Astrocyte (in vitro differentiated cells and primary cell): ENCODE data around the gene COL6A3. TPM values are rescaled to one million over a fixed set of nuclear protein-coding genes. Genes with fewer than 3 reads are reported as not detected.

ENCODE experiments used
- DNase-seq: peaks from one replicate; pipeline ENCODE4 v3.0.0-alpha.2; 2010; ENCODE audit warnings: low read depth
- FAIRE-seq: peaks from 2 replicates; lab custom pipeline; 2011; peaks lifted over from hg19 to GRCh38; lab: Jason Lieb, UNC
- H2AFZ ChIP-seq: 2 replicates; pipeline ENCODE4 v1.6.0; 2012; ENCODE audit warnings: low read depth, low read length, inconsistent platforms
- H3K27ac ChIP-seq: 2 replicates; pipeline ENCODE4 v1.5.1; 2011; ENCODE audit warnings: low read depth, low read length, inconsistent platforms
- H3K27me3 ChIP-seq: 2 replicates; pipeline ENCODE4 v1.6.0; 2011; ENCODE audit warnings: low read length, inconsistent platforms; ENCODE audit not compliant: insufficient read depth
- H3K36me3 ChIP-seq: 2 replicates; pipeline ENCODE4 v1.5.1; 2011; ENCODE audit warnings: low read length, inconsistent platforms; ENCODE audit not compliant: insufficient read depth
- H3K4me1 ChIP-seq: 2 replicates; pipeline ENCODE4 v1.5.1; 2011; ENCODE audit warnings: low read length, inconsistent platforms; ENCODE audit not compliant: insufficient read depth
- H3K4me2 ChIP-seq: 2 replicates; pipeline ENCODE4 v1.6.0; 2012; ENCODE audit warnings: low read length, inconsistent platforms
- H3K4me3 ChIP-seq: 2 replicates; pipeline ENCODE4 v1.5.1; 2011; ENCODE audit warnings: low read depth, mild to moderate bottlenecking, low read length, inconsistent platforms; ENCODE audit not compliant: insufficient read depth
- H3K79me2 ChIP-seq: 2 replicates; pipeline ENCODE4 v1.6.0; 2012; ENCODE audit warnings: mild to moderate bottlenecking, low read length, inconsistent platforms; ENCODE audit not compliant: insufficient read depth
- H3K9ac ChIP-seq: 2 replicates; pipeline ENCODE4 v1.6.0; 2012; ENCODE audit warnings: mild to moderate bottlenecking, low read length, inconsistent platforms
- H3K9me3 ChIP-seq: 2 replicates; pipeline ENCODE4 v1.5.1; 2012; ENCODE audit warnings: low read depth, mild to moderate bottlenecking, low read length, inconsistent platforms; ENCODE audit not compliant: insufficient read depth
- H4K20me1 ChIP-seq: 2 replicates; pipeline ENCODE4 v1.6.0; 2012; ENCODE audit warnings: low read length, inconsistent platforms; ENCODE audit not compliant: insufficient read depth
- H3K27ac Mint-ChIP-seq: one replicate; pipeline ENCODE4 v1.8.0; 2021; ENCODE audit warnings: mild to moderate bottlenecking, mixed read lengths; ENCODE audit not compliant: unreplicated experiment
- H3K27me3 Mint-ChIP-seq: one replicate; pipeline ENCODE4 v1.8.0; 2021; ENCODE audit warnings: low read depth, mixed read lengths; ENCODE audit not compliant: unreplicated experiment
- H3K36me3 Mint-ChIP-seq: one replicate; pipeline ENCODE4 v1.8.0; 2021; ENCODE audit warnings: low read depth, mixed read lengths; ENCODE audit not compliant: unreplicated experiment
- H3K4me1 Mint-ChIP-seq: one replicate; pipeline ENCODE4 v1.8.0; 2021; ENCODE audit warnings: low read depth, mixed read lengths; ENCODE audit not compliant: unreplicated experiment
- H3K4me3 Mint-ChIP-seq: one replicate; pipeline ENCODE4 v1.8.0; 2021; ENCODE audit warnings: mild to moderate bottlenecking, moderate library complexity, mixed read lengths; ENCODE audit not compliant: unreplicated experiment
- H3K9me3 Mint-ChIP-seq: one replicate; pipeline ENCODE4 v1.8.0; 2021; ENCODE audit warnings: mild to moderate bottlenecking, mixed read lengths; ENCODE audit not compliant: unreplicated experiment
- EZH2 ChIP-seq: IDR thresholded peaks from 2 replicates; pipeline ENCODE4 v1.6.1; 2012; ENCODE audit warnings: mild to moderate bottlenecking, low read length, inconsistent platforms; ENCODE audit not compliant: insufficient read depth
- total RNA-seq: library from RNA; stranded (reverse); gene quantifications from 2 replicates; pipeline ENCODE4 v1.2.1, GENCODE V29; 2021
- TF ChIP-seq, protein P1 (sequence below): IDR thresholded peaks from 2 replicates; pipeline ENCODE4 v1.5.1; 2011; ENCODE audit warnings: low read depth, mild to moderate bottlenecking, inconsistent platforms, low read length, moderate library complexity; ENCODE audit not compliant: insufficient read depth

The COL6A3 gene
- total RNA-seq, 1 donor from 2014 or later, result 200 TPM

DNA sequence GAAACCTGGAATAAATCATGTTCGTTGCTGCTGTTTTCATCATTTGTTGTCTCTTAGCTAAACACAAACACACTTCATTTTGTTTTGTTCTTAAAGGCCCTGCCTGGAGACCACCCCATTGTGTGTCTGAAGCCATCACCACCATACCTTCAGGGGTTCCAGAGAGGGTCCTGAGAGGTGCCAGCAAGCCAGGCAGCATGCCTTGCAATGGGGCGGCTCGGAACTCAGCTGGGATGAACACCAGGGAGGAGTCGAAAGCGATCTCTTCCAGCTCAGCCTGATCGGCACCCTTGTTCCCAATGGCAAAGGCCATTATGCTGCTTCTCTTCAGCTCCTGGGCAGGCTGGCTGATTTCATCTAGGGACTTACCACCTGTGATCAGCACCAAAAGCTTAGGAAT is 33.2 kb downstream of the COL6A3 start:
- Histone ChIP-seq H3K36me3 (peaks cover 32% of the 10 kb centered on the region), H3K27me3 (no peaks in the 10 kb centered on the region), H3K79me2 (no peaks in the 10 kb centered on the region), H3K27ac (no peak overlapping the region), H2AFZ (no peak overlapping the region), H3K4me1 (no peaks in the 10 kb centered on the region), H3K4me2 (no peak overlapping the region), H4K20me1 (peaks cover 8% of the 10 kb centered on the region), H3K9me3 (no peaks in the 10 kb centered on the region), H3K9ac (no peak overlapping the region), H3K4me3 (no peak overlapping the region)
- Mint-ChIP-seq H3K27me3 (peaks cover 4% of the 10 kb centered on the region), H3K4me1 (peaks cover 6% of the 10 kb centered on the region), H3K9me3 (peaks cover 3% of the 10 kb centered on the region), H3K27ac (no peak overlapping the region), H3K4me3 (no peak overlapping the region), H3K36me3 (peaks cover 56% of the 10 kb centered on the region)
- TF ChIP-seq EZH2, result no peak
- TF ChIP-seq, protein P1, sequence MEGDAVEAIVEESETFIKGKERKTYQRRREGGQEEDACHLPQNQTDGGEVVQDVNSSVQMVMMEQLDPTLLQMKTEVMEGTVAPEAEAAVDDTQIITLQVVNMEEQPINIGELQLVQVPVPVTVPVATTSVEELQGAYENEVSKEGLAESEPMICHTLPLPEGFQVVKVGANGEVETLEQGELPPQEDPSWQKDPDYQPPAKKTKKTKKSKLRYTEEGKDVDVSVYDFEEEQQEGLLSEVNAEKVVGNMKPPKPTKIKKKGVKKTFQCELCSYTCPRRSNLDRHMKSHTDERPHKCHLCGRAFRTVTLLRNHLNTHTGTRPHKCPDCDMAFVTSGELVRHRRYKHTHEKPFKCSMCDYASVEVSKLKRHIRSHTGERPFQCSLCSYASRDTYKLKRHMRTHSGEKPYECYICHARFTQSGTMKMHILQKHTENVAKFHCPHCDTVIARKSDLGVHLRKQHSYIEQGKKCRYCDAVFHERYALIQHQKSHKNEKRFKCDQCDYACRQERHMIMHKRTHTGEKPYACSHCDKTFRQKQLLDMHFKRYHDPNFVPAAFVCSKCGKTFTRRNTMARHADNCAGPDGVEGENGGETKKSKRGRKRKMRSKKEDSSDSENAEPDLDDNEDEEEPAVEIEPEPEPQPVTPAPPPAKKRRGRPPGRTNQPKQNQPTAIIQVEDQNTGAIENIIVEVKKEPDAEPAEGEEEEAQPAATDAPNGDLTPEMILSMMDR, result no peak
- DNase-seq (no peak), FAIRE-seq (no peak)

DNA sequence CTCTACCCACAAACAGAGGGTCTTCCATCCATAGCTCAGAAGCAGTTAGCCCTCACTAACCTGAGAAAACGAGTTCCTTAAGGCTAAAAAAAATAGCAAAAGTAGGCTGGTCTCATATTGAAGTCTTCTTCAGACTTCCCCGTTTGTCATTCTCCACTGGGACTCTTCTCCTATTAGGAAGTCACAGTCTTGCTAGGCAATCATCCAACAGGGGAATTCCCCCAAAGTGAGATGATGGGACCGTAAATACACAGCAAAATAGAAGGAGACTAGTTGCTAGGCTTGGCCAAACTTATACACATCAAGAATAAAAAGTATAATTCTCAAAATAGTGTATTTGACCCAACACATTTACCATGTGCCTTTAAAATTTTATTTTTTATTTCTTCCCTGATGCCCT is 34.3 kb downstream of the COL6A3 start:
- Histone ChIP-seq H3K36me3 (peaks cover 27% of the 10 kb centered on the region), H3K79me2 (no peaks in the 10 kb centered on the region), H2AFZ (no peak overlapping the region), H3K27ac (no peak overlapping the region), H3K4me3 (no peak overlapping the region), H4K20me1 (peaks cover 8% of the 10 kb centered on the region), H3K9ac (no peak overlapping the region), H3K4me2 (no peak overlapping the region), H3K9me3 (no peaks in the 10 kb centered on the region), H3K4me1 (no peaks in the 10 kb centered on the region), H3K27me3 (no peaks in the 10 kb centered on the region)
- Mint-ChIP-seq H3K9me3 (peaks cover 8% of the 10 kb centered on the region), H3K4me3 (no peak overlapping the region), H3K36me3 (peaks cover 60% of the 10 kb centered on the region), H3K4me1 (peaks cover 5% of the 10 kb centered on the region), H3K27me3 (peaks cover 4% of the 10 kb centered on the region), H3K27ac (no peak overlapping the region)
- DNase-seq, result no peak
- no peak for TF ChIP-seq EZH2
- TF ChIP-seq, protein P1, result no peak
- FAIRE-seq, result no peak

DNA sequence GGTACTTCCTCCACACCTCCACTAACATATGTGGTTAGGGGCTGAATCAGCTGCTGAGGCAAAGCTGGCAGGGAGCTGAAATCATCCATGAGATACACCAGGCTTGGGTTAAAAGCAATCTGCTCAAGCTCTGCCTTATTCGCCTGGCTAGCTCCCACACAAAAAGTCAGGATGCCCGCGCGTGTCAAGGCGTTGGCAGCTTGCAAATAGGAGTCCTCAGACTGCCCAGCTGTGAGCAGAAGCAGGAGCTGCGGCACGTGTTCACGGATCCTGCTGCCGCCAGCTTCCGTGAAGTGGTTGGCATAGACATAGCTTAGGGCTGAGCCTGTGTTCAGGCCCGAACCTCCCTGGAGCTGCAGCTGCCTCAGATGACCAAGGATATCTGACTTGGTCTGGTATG is 35.3 kb downstream of the COL6A3 start:
- H4K20me1 ChIP-seq, result peaks cover 10% of the 10 kb centered on the region
- FAIRE-seq, result no peak
- Mint-ChIP-seq H3K9me3 (peaks cover 5% of the 10 kb centered on the region), H3K27me3 (peaks cover 2% of the 10 kb centered on the region), H3K4me1 (no peaks in the 10 kb centered on the region), H3K36me3 (peaks cover 60% of the 10 kb centered on the region), H3K27ac (no peak overlapping the region), H3K4me3 (no peak overlapping the region)
- H2AFZ ChIP-seq, result no peak overlapping the region
- peaks cover 33% of the 10 kb centered on the region for H3K36me3 ChIP-seq
- H3K27ac ChIP-seq, result no peak overlapping the region
- peaks cover 2% of the 10 kb centered on the region for H3K79me2 ChIP-seq
- DNase-seq, result no peak
- H3K4me3 ChIP-seq, result no peak overlapping the region
- TF ChIP-seq EZH2, result no peak
- no peak overlapping the region for H3K9ac ChIP-seq
- H3K9me3 ChIP-seq, result no peaks in the 10 kb centered on the region
- no peaks in the 10 kb centered on the region for H3K27me3 ChIP-seq
- no peak overlapping the region for H3K4me2 ChIP-seq
- H3K4me1 ChIP-seq, result no peaks in the 10 kb centered on the region
